HG03159 (cell line): ENCODE data around the gene ST7.

Experiments used
- ATAC-seq: cut with Tn5 transposase; IDR thresholded peaks from one replicate; pipeline ENCODE4 v1.9.1; 2021; ENCODE audit warnings: mild to moderate bottlenecking, moderate library complexity; ENCODE audit not compliant: unreplicated experiment

Gene ST7

DNA sequence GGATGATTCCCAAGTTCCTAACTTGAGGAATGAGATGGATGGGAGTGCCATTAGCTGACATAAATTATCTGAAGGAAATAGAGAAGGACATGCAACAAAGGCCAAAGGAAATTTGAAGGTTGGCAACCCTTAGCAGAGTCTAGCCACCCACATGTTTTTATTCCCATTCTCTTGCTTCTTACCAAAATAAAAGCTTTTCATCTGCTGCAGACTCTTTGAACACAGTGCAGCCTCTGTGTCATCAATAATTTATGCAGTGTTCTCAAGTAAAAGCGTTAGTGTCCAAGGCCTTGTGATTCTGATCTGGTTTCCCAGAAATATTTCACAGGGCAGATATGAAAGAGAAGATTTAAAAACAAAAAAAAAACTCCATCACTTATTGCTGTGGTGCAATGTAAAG, 98.5 kb downstream of the ST7 start:
- ATAC-seq: no peak

DNA sequence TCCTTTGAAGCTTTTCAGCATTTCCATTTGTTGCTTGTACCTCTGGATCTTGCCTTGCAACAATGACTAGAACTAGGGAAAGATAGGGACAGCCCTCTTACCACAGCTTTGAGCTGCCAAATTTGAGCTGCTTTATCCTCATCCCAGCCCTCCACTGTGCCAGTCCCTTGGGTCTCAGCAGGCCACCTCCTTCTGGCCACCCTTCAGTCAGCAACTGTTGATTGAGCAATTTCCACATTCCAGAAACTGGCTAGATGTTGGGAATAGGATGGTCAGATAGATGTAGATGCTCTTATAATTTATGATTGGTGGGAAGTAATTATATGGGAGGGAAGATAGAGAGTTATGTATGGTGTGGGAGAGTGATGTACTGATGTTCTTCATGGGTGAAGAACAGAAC, 100.1 kb downstream of the ST7 start:
- ATAC-seq: no peak

DNA sequence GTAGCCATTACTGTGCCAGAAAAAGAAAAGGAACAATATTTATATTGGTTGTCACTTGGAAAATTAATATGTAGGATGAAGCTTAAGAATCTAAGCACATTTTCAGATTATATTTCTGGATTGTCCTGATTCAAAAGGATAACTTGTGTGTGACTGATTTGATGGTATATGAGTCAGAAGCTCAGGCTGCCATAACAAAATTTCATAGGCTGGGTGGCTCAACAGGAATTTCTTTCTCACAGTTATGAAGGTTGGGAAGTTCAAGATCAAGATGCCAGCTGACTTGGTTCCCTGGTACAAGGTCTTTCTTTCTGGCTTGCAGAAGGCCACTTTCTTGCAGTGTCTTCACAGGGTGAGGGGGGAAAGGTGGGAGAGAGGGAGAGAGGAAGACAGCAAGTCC, 108.5 kb downstream of the ST7 start:
- no peak for ATAC-seq

DNA sequence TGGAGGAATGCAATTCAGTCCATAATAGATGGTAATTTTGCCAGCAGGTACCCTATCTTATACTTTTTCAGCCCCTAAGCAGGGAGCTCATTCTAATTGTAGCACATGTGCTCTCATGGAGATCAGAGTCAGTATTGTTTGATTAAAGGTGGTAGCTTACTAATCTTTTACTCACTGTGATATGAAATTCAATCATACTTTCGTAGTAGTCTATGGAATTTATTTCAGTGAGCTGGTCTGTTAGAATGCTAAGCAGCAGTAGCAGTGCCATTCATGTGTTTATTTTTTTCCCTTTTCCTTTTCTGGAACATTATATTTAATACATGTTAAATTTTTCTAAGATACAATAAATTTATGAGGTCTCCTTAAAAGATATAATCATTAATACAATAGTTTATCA, 109.0 kb downstream of the ST7 start:
- no peak for ATAC-seq

DNA sequence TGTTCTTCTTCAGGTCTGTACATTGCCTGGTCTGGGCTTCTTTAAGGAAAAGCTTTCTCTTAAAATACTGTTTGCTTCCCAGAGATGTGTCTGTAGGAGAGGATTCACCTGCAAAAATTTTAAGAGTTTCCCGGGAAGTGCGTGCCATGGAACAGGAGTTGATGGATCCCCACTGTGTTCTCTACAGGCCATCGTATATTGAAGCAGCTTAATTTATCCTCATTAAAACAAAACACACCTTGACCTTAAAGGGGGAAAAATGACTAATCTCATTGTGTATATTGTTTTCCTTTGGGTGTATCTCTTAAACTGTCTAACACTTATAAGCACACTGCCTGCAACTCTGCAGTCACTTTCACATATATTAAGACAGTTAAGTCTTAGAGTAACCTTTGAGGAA, 111.4 kb downstream of the ST7 start:
- ATAC-seq: no peak

DNA sequence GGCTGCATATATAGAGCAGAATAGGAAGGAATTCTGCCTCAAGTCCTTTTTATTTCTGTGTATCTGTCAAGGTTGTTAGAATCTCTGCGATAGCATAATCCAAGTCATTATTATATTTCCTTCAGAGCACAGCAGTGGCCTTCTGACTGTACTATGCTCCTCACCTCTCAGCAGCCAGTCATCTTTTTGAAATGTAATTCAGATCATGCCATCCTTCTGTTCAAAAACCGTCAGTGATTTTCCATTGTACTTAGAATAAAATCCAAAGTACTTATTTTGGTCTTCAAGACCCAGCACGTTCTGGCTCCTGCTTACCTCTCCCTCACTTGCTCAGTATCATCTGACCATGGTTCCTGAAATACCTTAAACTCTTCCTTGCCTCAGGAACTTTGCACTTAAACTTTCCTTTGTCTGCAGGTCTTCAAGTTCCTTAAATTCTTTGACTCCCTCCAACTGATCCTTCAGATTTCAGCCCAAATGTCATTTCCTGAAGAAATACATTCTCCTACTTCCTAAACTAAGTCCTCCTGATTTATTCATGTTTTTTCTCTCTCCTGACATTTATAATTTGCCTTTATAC, 112.4 kb downstream of the ST7 start:
- ATAC-seq: no peak

DNA sequence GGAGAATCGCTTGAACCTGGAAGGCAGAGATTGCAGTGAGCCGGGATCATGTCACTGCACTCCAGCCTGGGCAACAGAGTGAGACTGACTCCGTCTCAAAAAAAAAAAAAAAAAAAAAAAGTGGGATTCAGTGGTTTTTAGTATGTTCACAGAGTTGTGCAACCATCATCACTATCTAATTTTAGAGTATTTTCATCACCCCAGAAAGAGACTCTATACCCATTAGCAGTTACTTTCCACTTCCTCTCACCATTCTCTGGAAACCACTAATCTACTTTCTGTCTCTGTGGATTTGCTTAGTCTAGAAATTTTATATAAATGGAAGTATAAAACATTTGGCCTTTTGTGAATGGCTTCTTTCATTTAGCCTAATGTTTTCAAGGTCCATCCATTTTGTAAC, 113.4 kb downstream of the ST7 start:
- no peak for ATAC-seq

DNA sequence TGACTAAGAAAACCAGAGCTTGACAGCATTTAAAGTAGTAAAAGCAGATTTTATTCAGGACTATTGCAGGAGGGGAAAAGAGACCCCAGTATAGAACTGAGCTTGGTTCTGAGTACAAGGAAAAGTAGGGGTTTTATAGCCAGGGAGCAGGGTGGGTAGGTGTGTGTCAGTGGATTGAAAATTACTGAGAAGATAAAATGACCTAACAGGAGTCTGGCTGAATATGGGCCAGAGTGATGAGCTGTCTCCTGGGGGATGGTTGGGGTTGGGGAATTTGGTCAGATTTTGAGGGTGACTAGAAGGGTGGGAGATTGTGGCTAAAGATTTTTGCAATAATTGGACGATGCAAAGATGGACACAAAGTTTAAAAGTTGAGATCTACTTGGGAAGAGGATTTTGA, 114.0 kb downstream of the ST7 start:
- ATAC-seq: no peak

DNA sequence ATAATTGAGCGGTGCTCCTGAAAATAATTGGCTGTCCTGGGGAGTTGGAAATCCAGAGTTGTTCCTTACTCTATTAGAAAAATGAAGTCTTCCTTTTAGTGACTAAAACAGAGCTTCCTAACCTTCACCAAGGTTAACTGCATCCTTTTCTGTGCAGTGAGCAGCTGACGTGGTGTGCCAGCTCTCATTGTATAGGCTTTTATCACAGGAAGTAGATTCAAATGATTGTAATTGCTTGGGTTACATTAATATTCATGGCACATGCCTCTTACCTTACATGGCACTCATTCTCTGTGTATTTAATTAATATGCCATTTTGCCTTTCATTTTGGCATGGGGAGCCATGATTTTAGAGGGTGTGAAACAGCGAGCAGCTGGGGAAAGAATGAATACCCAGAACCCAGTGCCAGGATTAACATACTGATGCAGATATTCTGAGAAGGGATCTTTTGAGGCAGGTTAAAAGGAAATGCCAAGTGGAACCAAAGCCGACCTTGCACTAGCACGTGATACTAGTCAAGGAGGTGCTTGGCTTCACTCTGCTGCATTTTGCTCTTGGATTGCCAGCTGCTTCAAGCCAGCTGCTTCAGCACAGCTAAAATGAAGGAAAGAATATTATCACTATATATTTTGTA, 115.3 kb downstream of the ST7 start:
- no peak for ATAC-seq

DNA sequence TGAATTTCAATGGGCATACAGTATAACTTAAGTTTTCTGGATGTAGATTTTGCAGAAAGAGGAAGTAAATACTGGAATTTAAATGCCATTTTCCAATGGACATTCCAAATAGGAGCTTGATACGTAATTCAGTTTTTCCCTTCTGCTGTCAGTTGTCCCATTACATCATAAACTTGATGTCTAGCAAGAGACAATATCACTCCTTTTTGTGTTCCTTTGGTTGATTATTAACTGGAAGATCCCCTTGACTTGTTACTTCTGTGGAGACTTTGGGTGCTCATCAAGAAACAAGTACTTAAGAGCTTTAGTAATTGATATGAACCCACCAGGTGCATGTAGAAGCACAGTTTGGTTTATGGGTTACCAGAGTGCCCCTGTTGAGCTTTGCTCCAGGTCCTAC, 116.1 kb downstream of the ST7 start:
- ATAC-seq: peak; percentile 64

DNA sequence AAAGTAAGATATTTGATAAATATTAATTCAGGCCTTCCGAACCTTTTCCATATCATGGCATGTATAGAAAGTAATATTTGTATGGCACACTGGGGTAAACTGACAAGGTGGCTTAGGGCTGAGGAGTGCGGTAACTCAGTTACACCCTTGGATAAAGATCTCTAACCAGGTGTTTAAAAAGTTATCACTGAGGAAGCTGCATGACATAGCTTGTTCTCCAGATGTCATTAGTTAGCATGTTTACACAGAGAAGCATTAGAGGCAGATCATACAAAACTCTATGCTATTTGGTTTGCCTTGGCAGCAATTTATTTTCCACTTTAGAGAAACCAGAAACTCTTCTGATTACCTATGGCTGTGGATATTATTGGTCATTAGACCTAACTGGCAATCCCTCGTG, 118.2 kb downstream of the ST7 start:
- no peak for ATAC-seq

DNA sequence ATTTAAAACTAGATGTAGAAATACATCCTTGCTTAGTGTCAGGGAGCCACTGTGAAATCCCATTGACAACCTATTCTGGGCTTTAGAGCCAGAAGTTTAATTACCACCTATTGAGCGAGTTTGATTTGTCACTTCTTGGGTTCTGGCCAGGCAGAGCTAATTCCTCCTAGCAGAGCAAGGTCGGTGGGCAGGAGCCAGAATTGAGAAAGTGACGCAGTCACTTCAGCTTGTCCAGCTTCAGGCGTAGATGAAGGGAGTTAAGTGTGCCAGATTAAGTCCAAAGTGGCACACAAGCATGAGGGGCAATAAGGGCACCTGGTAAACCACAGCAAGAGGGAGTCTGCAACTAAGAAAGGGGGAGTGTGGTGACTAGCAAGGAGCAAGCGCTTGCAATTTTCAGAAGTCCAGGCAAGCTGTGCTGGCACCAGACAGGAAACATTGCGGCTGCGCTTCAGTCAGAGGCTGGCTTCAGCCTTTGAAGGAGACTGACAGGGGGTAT, 119.4 kb downstream of the ST7 start:
- no peak for ATAC-seq

DNA sequence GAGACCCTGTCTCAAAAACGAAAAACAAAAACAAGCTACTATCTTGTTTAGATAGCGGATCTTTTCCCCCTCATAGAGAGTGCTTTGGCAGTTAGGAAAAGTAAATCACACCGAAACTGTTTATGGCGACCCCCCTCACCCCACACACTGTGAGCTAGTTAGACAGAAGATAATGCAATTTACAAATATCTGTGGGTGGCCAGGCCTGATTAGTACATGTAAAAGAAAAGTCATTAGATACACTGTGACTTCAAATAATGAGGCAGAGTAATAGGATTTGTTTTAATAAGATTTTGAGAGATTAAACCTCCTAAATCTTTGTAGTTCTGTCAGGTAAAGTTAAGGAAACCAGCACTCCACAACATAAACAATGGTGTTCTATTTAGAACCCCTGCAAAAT, 121.1 kb downstream of the ST7 start:
- no peak for ATAC-seq

DNA sequence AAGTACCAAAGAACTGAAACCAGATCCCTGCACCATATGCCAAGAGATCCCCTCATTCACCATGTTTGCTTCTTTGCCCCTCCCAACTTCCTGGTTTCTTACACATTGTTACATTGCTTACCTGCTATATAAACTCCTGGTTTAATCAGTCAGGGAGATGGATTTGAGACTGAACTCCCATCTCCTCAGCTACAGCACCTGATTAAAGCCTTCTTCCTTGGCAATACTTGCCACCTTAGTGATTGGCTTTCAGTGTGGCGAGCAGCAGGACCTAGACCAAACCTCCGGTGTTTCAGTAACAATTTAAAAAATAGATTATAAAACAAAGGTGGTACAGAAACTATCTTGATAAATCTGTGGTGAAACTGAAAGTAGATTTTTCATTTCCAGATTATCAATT, 122.6 kb downstream of the ST7 start:
- ATAC-seq: no peak

DNA sequence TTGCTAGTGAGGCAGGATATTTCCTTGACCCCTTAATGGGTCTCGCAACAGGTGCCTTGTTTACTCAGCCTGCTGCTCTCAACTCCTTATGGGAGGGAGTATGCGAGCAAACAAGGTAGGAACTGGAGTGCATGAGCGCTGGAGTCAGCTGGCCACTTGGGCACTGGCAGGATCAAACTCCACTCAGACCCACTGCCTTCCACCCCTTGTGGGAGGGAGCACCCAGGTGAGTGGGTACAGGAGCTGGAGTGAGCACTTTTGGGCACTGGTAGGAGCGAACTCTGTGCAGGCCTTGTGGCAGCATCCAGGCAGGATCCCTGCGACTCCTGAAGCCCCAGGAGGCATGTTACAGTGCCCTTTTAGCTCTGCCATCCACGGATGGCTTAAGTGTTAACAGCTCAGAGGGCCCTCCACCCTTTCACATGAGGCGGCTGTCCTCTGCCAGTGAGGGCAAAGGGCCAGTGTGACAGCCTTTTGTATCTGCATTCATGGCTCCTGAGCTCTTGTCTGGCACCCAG, 123.2 kb downstream of the ST7 start:
- no peak for ATAC-seq

DNA sequence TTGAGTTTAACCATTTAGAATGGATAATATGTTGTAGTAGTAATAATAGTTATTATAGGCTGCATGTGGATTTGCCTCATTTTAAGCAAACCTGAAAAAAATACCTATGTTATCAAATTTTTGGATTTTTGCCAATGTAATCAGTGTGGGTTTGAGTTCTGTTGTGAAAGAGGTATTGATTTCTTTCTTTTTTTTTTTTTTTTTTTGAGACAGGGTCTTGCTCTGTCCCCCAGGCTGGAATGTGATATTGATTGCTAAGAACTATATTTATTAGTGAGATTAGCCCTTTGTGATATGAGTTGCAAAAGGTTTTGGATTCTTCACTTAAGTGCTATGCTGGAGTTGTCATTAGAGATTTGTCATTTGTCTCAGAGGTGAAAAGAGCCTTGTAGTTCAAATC, 124.4 kb downstream of the ST7 start:
- no peak for ATAC-seq

DNA sequence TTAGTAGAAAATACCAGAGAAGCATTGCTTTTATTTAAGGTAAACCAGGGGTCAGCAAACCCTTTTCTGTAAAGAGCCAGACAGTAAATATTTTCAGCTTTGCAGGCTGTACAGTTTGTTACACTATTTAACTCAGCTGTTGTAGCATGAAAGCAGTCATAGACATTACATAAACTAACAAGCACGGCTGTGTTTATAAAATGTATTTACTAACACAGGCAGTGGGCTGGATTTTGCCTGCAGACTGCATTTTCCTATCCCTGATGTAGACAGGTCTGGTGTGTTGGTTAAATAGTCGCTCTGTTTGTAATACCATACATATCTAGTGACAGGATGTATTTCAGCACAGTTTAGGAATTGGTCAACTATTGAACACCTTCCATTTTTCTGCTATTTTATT, 129.3 kb downstream of the ST7 start:
- ATAC-seq: no peak

DNA sequence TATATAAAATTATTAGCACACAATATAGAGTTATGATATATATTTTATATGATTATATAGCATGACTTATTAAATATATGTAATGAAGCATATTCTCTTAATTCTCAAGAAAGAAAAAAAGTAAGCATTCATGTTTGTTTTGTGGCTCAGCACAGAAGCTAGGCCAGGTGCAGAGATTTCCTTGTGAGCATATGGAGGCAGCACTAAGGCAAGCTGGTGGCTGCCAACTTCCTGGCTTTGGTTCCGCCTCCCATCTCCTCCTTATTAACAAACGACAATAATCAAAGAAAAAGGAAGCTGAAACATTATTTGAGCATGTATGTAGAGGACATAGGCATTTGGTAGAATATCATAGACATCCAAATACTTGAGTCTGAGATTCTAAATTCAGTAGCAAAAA, 130.3 kb downstream of the ST7 start:
- ATAC-seq: no peak

DNA sequence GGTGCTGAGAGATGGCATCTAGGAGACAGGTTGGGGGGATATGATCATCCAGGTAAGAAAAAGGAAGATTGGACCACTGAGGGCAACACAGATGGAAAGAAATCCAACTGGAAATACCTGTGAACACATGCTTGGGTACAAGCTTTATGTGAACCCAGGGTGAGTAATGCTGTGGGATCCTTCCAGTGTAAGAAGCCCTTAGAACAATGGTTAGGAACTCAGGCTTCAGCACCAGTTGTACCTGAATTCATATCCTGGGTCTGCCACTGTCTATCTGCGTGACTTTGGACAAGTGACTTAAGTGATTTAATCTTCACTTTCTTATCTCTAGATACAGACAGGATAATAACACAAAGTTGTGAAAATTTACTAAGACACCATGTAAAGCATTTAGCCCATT, 131.0 kb downstream of the ST7 start:
- no peak for ATAC-seq

DNA sequence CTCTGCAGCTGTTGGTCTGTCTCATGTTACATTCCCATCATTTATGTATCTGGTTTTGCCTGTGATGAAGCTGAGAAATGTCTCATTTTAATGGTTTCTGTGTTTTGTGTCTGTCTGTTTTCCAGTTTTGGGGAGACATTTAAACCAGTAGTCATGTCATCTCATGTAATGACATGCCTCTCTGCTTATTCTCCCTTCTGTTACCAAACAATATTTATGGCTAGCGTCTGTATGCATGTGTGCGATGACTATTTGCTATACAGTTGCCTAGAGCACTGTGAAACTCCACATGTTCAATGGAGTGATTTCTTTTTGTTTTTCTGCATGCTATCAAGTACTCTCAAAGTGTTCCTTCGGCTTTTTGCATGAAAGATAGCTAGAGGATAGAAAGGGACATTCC, 132.0 kb downstream of the ST7 start:
- ATAC-seq: no peak

DNA sequence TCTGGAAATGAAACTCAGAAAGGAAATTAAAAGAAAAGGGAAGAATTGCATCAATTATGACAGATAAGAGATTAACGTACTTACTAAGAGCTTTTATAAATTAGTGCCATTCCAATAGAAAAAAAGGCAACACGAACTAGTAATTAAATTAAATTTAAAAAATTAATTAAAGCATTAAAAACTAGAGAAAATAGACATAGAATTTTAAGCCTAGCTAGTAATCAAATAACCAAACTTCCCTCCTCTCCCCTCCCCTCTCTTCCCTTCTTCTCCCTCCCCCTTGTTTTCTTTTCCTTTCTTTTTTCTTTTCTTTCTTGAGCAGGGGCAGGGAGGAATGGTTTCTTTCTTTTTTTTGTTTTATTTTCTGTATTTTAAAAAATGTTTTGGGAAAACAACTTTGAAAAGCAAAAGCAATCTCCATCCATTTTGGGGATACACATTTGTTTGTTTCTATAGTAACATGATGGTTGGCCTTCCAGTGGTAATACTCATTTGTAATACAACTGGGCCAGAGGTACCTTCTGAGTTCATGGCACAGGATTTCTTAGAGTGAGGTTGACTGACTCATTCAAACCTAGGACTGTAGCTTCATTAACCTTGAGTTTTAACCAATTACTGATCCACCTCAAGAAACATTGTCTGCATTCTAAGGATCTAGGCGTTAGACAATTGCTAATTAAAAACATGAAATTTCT, 132.6 kb downstream of the ST7 start:
- peak; percentile 67 for ATAC-seq

DNA sequence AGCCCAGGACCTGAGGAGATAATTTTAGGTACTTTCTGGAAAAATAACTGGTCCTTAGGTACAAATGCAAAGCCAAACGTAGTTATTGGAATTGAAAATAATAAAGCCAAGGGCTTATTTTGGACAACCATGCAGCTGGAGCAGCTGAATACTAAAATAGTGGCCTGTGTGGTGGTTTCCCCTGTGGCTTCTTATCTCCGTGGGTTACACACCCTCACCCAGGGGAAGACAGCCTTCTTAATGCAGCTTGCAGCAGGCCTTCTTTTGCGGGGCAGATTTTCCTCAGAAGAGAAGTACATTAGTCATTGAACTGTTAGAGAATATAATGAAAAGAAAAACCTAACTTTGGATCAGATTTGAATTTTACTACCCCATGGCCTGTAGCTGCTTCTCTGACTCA, 133.5 kb downstream of the ST7 start:
- ATAC-seq: no peak
